Body of pancreas (tissue), 4 donors: ENCODE results near the gene CCDC70. TPM values are rescaled to one million over a fixed set of nuclear protein-coding genes. Genes with fewer than 3 reads are reported as not detected.

Source experiments
- ATAC-seq: fragments of 150-250 bp; one replicate; pipeline ENCODE4 v1.9.1; 2016
- DNase-seq, 4 donors: peaks; one replicate each; pipeline ENCODE4 v3.0.0-alpha.2; 2019
- H3K27ac ChIP-seq, 4 donors: fragments of 200-600 bp; sonication (generic); 1 replicate in 3 of 4; 2 replicates in 1 of 4; pipeline versions ENCODE4 v1.5.1 to v1.6.1; 2016 to 2019; ENCODE audit warnings: mild to moderate bottlenecking in 1 of 4, mixed read lengths in 1 of 4, moderate library complexity in 1 of 4
- H3K27me3 ChIP-seq, 2 donors: fragments of 200-600 bp; sonication (generic); one replicate each; pipeline ENCODE4 v1.6.0; 2016; ENCODE audit warnings: mild to moderate bottlenecking in 1 of 2
- H3K36me3 ChIP-seq, 2 donors: fragments of 200-600 bp; sonication (generic); replicated peaks in 1 of 2; 2 replicates each; pipeline ENCODE4 v1.5.1; 2016; ENCODE audit warnings: low read depth in 2 of 2; ENCODE audit not compliant: insufficient read depth in 1 of 2
- H3K4me1 ChIP-seq: fragments of 200-600 bp; sonication (generic); one replicate; pipeline ENCODE4 v1.6.0; 2016
- H3K4me3 ChIP-seq, 2 donors: fragments of 200-600 bp; sonication (generic); 1 replicate in 1 of 2; 2 replicates in 1 of 2; pipeline ENCODE4 v1.5.1; 2016 to 2019
- H3K9me3 ChIP-seq, 3 donors: fragments of 200-600 bp; sonication (generic); 1 replicate in 2 of 3; 2 replicates in 1 of 3; pipeline ENCODE4 v1.5.1; 2016
- POLR2A ChIP-seq, 3 donors: fragments of 450-650 bp; IDR thresholded peaks; one replicate each; pipeline ENCODE4 v1.6.1; 2016; ENCODE audit warnings: antibody characterized with exemption in 3 of 3, mild to moderate bottlenecking in 2 of 3
- WGBS, 2 donors: methylation state at CpG; one replicate each; pipeline ENCODE4 v1.1.5; 2017; 5-methylcytosine and 5-hydroxymethylcytosine counted together
- intact Hi-C: fragments of 100-400 bp; cut with DNase I; formaldehyde crosslinking; loops from one replicate; pipeline ENCODE4 v1.15.1; 2023
- total RNA-seq, 2 donors: library from RNA; depleted of rRNA; stranded (reverse); fragments of >200 nt; gene quantifications; one replicate each; pipeline ENCODE4 v1.1.0, GENCODE V29; 2016
- TF ChIP-seq, protein P1 (sequence below), 7 experiments: fragments of 450-650 bp in 4 of 7; fragments of 200-600 bp in 3 of 7; sonication (generic) in 3 of 7; IDR thresholded peaks; one replicate each; pipeline ENCODE4 v1.5.1; 2016 to 2019; ENCODE audit warnings: antibody characterized with exemption in 7 of 7

The CCDC70 gene
- total RNA-seq, 2 donors from 2014 or later, result not detected

GRCh38 chr13:51843529-51843928 is 18.2 kb upstream of the CCDC70 start:
- Histone ChIP-seq H3K4me1 (peaks cover 10% of the 10 kb centered on the region), H3K9me3 (no peaks in the 10 kb centered on the region), H3K4me3 (no peak overlapping the region), H3K27ac (no peak overlapping the region), H3K36me3 (no peaks in the 10 kb centered on the region), H3K27me3 (no peaks in the 10 kb centered on the region)
- no peak for DNase-seq
- ATAC-seq, result no peak
- TF ChIP-seq POLR2A (IDR thresholded peaks at IDR 0.05), result no peak
- TF ChIP-seq, protein P1, sequence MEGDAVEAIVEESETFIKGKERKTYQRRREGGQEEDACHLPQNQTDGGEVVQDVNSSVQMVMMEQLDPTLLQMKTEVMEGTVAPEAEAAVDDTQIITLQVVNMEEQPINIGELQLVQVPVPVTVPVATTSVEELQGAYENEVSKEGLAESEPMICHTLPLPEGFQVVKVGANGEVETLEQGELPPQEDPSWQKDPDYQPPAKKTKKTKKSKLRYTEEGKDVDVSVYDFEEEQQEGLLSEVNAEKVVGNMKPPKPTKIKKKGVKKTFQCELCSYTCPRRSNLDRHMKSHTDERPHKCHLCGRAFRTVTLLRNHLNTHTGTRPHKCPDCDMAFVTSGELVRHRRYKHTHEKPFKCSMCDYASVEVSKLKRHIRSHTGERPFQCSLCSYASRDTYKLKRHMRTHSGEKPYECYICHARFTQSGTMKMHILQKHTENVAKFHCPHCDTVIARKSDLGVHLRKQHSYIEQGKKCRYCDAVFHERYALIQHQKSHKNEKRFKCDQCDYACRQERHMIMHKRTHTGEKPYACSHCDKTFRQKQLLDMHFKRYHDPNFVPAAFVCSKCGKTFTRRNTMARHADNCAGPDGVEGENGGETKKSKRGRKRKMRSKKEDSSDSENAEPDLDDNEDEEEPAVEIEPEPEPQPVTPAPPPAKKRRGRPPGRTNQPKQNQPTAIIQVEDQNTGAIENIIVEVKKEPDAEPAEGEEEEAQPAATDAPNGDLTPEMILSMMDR (IDR thresholded peaks at IDR 0.05), result no peak
- intact Hi-C loops, result loop anchor here (10.0 kb wide), 1 partner anchor 281 kb away; the partner anchor contains the start of gene NEK5
- 43 to 52% methylated on average over 3 of the region's 3 CpGs for WGBS, 2 donors

GRCh38 chr13:51844862-51845573 is 16.8 kb upstream of the CCDC70 start, which contains the start of gene TMEM272:
TSS of gene TMEM272 (minus strand) at chr13:51845177. CDS start at chr13:51838530, 6,647 bp downstream.
- TF ChIP-seq, protein P1 (IDR thresholded peaks at IDR 0.05), result peak; percentile 78 to 95 (median 89)
- TF ChIP-seq POLR2A (IDR thresholded peaks at IDR 0.05), result no peak
- H3K36me3 ChIP-seq, result no peaks in the 10 kb centered on the region
- DNase-seq, result peak; percentile 55 to 73 (median 68)
- intact Hi-C loops, result loop anchor here (10.0 kb wide), 1 partner anchor 280 kb away; the partner anchor contains the start of gene NEK5
- peaks cover 10% of the 10 kb centered on the region for H3K4me1 ChIP-seq
- 26 to 30% methylated on average over 16 to 20 of the region's 20 CpGs for WGBS, 2 donors
- H3K27ac ChIP-seq, result no peak within 1 kb of the TSS
- peak; percentile 93 for ATAC-seq
- no peaks in the 10 kb centered on the region for H3K9me3 ChIP-seq
- H3K4me3 ChIP-seq, result no peak within 1 kb of the TSS
- no peaks in the 10 kb centered on the region for H3K27me3 ChIP-seq

DNA sequence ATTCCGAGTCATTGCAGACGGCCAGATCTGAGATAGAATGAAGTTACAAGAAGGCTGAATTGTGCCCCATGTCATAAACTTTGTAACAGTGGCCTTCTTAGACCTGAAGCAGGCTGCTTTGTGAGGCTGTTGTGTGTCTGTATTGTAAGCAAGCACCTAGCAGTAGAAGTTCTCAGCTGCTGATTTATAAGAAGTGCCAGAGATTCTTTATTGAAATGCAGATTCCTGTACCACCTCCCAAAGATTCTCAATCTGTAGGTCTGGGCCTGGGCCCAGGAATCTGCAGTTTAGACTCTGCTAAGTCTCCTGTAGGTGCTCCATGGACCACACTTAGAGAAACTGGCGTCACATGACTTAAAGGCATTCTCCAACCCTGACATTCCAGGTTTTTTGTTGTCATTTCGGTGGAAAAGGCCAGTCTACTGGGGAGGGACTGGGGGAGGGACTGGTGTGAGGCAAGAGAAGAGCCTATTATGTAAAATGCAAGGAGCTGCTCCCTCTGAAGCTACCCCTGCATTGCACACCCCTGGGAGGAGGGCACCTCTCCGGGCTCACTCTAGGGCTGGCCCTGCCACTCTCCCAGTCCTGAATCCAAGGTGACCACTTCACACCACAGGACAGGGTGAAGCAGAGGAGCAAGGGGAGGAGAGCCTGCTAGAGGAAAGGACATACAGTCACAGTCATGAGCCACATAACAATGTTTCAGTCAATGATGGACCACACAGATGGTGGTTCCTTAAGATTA is 16.0 kb upstream of the CCDC70 start:
- no peaks in the 10 kb centered on the region for H3K36me3 ChIP-seq
- intact Hi-C loops, result loop anchor here (10.0 kb wide), 1 partner anchor 279 kb away; the partner anchor contains the start of gene NEK5
- H3K4me3 ChIP-seq, result no peak overlapping the region
- DNase-seq (no peak), ATAC-seq (peak; percentile 16)
- no peaks in the 10 kb centered on the region for H3K27me3 ChIP-seq
- 33 to 38% methylated on average over 5 of the region's 5 CpGs for WGBS, 2 donors
- H3K9me3 ChIP-seq, result no peaks in the 10 kb centered on the region
- peaks cover 10% of the 10 kb centered on the region for H3K4me1 ChIP-seq
- no peak for TF ChIP-seq POLR2A (IDR thresholded peaks at IDR 0.05)
- TF ChIP-seq, protein P1 (IDR thresholded peaks at IDR 0.05), result no peak
- H3K27ac ChIP-seq, result no peak overlapping the region

GRCh38 chr13:51846756-51847155 is 15.0 kb upstream of the CCDC70 start:
- Histone ChIP-seq H3K4me1 (peaks cover 10% of the 10 kb centered on the region), H3K9me3 (no peaks in the 10 kb centered on the region), H3K27ac (no peak overlapping the region), H3K36me3 (no peaks in the 10 kb centered on the region), H3K4me3 (no peak overlapping the region), H3K27me3 (no peaks in the 10 kb centered on the region)
- no peak for ATAC-seq
- DNase-seq, result no peak
- WGBS, 2 donors, result 56 to 65% methylated on average over 1 of the region's 1 CpG
- no peak for TF ChIP-seq POLR2A (IDR thresholded peaks at IDR 0.05)
- TF ChIP-seq, protein P1 (IDR thresholded peaks at IDR 0.05), result no peak
- intact Hi-C loops, result loop anchor here (10.0 kb wide), 1 partner anchor 278 kb away; the partner anchor contains the start of gene NEK5
